Glomerular visceral epithelial cell (primary cell): ENCODE measurements around the gene FOXO1.

Experiments
- DNase-seq: peaks from one replicate; pipeline ENCODE4 v3.0.0-alpha.2; 2016; ENCODE audit errors: extremely low spot score

Gene FOXO1

GRCh38 chr13:40609972-40610726 lies 56.3 kb downstream of the FOXO1 start:
- DNase-seq = no peak

- no peak for DNase-seq
Observed at GRCh38 chr13:40608308-40608707, 58.1 kb downstream of the FOXO1 start.

GRCh38 chr13:40605573-40605972 lies 60.9 kb downstream of the FOXO1 start:
- DNase-seq = no peak

GRCh38 chr13:40604135-40604534 lies 62.3 kb downstream of the FOXO1 start:
- DNase-seq = no peak

- DNase-seq = no peak
Observed at GRCh38 chr13:40600149-40600751, 66.2 kb downstream of the FOXO1 start.

- peak; percentile 9 for DNase-seq
Observed at GRCh38 chr13:40599747-40600146, 66.7 kb downstream of the FOXO1 start.

GRCh38 chr13:40599124-40599523 lies 67.3 kb downstream of the FOXO1 start:
- DNase-seq = no peak

- no peak for DNase-seq
Observed at GRCh38 chr13:40598569-40598968, 67.9 kb downstream of the FOXO1 start.

GRCh38 chr13:40597735-40598365 lies 68.6 kb downstream of the FOXO1 start:
- DNase-seq = no peak

- DNase-seq = no peak
Observed at GRCh38 chr13:40596484-40596883, 70.0 kb downstream of the FOXO1 start.

- DNase-seq = peak; percentile 10
Observed at GRCh38 chr13:40595693-40596092, 70.7 kb downstream of the FOXO1 start.

GRCh38 chr13:40592035-40592434 lies 74.4 kb downstream of the FOXO1 start:
- DNase-seq = no peak

- DNase-seq = no peak
Observed at GRCh38 chr13:40591091-40591490, 75.3 kb downstream of the FOXO1 start.

- no peak for DNase-seq
Observed at GRCh38 chr13:40590112-40590862, 76.2 kb downstream of the FOXO1 start.

- DNase-seq = peak; percentile 76
Observed at GRCh38 chr13:40589285-40590109, 76.9 kb downstream of the FOXO1 start.

- no peak for DNase-seq
Observed at GRCh38 chr13:40588101-40588500, 78.3 kb downstream of the FOXO1 start.

- no peak for DNase-seq
Observed at GRCh38 chr13:40586886-40587565, 79.4 kb downstream of the FOXO1 start.

- no peak for DNase-seq
Observed at GRCh38 chr13:40585911-40586471, 80.5 kb downstream of the FOXO1 start.

GRCh38 chr13:40583738-40584137 lies 82.7 kb downstream of the FOXO1 start:
- DNase-seq = no peak

GRCh38 chr13:40582531-40582930 lies 83.9 kb downstream of the FOXO1 start:
- no peak for DNase-seq

- no peak for DNase-seq
Observed at GRCh38 chr13:40581277-40581579, 85.2 kb downstream of the FOXO1 start.
